HG02938 (cell line): ENCODE results near the gene AMBP.

Experiments used
- ATAC-seq: cut with Tn5 transposase; IDR thresholded peaks from one replicate; pipeline ENCODE4 v1.9.1; 2021; ENCODE audit warnings: mild to moderate bottlenecking, moderate library complexity; ENCODE audit not compliant: unreplicated experiment

AMBP gene

DNA sequence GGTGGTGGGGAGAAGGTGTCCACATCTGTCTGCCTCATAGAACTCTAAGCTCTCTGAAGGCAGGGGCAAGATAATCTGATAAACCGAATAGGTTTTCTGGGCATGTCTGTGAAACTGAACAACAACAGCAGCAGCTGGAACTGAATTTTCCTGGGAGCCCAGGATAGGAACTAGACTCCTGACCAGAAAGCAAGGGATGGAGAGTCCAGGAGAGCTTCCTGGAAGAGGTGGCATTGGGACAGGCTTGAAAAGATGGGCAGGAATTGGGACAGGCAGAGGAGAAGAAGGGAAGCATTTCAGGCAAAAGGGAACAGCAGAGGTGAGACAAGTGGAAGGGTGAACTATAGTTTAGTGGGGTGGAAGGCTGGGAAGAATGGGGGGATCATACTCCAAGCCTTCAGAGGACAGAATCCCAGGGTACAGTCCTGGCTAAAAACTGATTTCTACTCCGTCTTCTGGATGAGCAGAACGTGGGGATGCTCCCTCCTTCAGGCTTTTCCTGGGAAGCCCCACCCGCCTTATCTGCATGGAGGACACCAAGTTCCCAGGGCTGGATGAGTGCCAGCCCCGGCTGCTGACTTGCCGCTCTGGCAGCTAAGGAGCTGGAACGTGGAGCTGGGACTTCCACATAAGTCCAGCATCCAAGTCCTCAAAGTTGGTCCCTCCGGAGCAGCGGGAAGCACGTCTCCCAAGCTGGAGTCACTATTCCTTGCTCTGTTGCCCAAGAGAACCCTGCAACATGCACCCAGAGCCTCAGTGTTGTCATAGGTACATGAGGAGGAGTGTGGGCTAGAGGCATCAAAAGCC lies 34.9 kb upstream of the AMBP start:
- ATAC-seq: no peak

DNA sequence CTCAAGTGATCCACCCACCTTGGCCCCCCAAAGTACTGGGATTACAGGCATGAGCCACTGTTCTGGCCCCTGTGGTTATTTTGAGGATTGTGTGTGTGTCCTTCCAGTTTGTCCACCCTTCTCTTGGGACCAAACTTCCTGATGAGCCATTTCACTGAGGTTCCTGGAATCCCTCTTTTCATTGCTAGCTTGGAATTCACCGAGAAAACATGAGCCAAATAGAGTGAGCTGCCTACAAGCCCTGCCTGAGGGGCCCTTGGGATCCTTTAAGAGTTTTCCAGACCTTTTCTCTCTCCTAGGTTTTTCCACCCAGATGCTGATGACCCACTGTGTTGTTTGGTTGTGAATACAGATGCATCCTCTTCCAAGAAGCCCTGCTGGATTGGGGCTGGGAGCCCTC lies 34.2 kb upstream of the AMBP start:
- ATAC-seq: no peak

DNA sequence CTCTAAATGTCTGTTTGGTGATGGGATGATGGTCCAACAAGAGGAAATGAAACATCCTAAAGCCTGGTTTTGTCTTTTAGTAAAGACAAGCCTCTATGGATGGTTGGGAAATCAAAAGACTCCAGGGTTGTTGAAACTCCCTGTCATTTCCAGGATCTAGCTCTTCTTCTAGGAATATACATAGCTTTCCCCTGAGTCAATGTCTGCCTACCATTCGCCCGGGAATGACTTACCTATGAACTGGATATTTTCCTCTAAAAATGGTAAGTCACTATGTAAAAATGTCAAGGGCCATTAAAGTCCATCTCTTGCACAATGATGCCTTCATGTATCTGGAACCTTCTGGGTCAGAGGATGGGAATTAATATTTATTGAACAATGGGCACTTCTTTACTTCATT lies 32.1 kb upstream of the AMBP start:
- no peak for ATAC-seq

DNA sequence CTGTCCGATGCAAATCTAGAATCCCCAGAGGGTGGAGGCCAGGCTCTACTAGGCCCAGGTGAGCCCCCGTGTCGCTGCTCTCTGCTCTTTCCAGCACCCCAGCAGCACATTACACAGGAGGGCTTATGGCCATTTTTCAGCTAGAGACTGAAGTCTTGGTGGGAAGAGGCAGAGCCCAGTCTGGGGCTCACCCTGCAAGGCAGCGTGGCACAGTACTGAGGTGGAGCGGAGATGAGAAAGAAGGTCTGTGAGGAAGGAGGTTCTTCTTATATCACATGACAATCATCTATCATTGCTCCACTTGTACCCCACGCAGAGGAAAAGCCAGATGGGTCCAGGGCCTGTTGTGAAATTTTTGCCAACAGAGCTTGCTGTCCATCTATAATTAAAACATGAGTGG lies 31.0 kb upstream of the AMBP start:
- ATAC-seq: no peak

DNA sequence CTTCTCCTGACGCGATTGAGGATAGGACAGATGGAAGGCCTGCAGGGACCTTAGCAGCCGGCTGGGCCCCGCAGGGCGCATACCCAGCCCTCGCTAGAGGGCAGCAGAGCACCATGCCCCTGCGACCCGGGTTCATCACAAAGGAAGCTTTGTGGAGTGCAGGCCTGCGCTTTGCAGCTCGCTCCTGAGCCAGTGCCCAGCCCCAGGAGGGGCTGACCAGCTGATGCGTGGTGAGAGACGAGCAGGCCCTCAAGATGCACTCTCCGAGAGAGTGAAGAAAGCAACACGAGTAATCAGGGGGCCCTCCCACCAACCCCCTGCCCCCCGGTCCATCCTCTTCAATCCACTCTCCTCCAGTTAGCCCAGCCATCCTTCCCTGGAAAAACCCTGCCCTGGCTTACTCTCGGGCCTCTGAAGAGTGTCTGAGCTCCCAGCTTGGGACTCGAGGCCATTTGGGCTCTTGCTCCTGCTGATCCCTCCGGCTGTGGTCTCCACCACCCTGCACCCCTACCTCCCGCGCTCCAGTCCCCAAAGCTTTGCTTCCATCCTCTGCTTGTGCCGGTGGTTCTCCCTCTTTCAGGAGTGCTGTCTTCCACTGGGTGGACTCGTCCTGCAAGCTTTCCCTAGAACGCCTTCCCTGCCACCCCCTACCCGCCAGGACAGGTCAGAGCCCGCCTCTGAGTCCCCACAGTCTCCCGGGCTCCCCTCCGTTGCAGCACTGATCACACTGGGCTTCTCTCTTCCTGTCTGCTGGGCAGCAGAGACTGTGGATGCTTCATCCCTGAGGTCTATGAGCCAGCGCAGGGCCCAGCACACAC lies 30.1 kb upstream of the AMBP start:
- ATAC-seq: no peak

DNA sequence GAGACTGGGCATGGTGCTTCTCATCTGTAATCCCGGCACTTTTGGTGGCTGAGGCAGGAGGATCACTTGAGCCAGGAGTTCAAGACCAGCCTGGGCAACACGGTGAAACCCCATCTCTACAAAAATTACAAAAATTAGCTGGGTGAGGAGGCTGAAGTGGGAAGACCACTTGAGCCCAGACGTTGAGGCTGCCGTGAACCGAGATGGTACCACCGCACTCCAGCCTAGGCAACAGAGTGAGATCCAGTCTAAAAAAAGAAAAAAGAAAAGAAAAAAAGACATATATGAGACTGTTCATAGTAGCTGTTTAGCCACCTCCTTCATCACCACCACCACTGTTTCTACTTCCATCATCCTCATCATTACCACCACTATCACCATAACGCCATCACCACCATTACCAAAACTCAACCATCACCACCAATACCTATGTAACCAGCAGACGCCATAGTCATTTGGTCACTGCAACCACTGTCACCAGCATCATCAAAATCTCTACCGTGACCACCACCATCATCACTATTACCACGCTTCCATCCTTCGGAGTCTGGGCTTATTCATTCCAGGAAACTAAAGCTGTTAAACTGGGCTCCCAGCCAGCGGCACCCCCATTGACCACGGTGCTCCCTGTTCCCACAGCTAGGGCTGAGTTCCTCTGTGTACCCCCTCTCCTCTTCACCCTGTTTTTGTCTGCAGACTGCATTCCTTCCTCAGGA lies 29.3 kb upstream of the AMBP start:
- ATAC-seq: no peak

DNA sequence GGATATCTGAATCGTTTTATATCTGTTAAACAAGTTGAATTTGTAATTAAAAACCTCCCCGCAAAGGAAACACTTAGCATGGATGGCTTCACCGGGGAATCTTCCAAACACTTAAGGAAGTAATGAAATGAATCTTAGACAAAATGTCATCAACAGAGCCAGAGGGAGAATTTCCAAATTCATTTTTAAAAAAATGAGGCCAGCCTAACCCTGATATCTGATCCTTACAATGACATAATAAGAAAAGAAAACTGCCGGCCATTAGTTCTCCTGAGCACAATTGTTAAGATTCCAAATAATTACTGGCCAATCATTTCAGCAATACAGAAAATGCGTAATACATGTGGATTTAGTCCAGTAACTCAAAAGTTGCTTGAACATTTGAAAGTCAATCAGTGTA lies 27.1 kb upstream of the AMBP start:
- no peak for ATAC-seq

DNA sequence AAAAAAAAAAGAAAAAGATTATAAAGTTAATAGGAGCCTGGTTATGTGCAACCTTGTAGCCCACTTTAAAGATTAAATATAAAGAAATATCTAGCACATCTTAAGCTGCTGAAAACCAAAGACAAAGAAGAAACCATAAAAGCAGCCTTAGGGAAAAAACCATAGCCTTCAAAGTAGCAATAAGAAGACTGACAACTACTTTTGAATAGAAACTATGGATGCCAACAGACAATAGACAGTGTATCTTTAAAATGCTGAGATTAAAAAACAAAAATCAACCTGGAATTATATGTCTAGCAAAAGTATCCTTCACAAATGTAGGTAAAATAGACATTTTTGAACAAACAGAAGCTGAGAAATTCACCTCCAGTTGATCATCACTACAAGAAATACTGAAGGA lies 24.4 kb upstream of the AMBP start:
- ATAC-seq: no peak

DNA sequence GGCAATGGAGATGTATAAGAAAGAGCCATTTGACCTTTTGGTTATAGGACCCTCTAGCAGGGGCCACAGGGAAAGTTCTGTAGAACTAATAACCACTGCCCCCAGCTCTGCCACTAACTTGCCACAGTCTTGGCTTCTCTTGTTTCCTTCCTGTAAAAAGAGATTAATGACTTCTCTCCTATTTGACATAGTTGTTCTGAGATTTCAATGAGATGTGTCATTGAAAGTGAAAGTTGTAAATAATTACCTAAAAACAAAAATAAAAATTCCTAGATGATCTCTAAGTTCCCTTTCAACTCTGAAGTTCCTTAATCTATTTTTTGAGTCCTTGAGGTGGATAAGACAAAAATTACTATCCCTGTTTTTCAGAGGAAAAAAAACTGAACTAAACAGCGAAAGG lies 22.4 kb upstream of the AMBP start:
- no peak for ATAC-seq

DNA sequence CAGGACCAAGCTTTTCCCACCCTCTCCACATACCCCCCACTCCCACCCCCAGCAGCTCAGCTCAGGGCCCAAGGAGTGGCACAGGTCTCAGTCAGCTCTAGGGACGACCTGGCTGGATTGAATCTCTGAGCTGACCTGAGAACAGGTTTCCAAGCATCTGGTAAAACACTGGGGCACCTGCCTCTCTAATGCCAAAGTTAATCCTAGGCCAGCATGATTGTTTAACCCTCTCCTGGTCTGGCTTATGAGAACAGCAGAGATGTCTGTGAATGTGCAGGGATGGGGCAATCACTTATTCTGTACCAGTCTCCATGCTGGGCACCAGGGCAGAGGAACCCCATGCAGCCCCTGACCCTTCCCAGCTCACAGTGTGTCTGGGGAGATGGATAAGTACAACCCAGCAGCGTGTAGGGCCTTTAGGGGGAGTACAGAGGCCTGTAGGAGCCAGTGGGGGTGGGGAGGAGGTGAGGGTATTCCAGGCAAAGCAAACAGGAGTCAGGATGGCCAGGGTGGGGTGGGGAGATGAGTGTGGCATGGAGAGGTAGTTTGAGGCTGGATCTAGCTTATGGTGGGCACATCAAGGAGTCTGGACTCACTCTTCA lies 21.7 kb upstream of the AMBP start:
- no peak for ATAC-seq

DNA sequence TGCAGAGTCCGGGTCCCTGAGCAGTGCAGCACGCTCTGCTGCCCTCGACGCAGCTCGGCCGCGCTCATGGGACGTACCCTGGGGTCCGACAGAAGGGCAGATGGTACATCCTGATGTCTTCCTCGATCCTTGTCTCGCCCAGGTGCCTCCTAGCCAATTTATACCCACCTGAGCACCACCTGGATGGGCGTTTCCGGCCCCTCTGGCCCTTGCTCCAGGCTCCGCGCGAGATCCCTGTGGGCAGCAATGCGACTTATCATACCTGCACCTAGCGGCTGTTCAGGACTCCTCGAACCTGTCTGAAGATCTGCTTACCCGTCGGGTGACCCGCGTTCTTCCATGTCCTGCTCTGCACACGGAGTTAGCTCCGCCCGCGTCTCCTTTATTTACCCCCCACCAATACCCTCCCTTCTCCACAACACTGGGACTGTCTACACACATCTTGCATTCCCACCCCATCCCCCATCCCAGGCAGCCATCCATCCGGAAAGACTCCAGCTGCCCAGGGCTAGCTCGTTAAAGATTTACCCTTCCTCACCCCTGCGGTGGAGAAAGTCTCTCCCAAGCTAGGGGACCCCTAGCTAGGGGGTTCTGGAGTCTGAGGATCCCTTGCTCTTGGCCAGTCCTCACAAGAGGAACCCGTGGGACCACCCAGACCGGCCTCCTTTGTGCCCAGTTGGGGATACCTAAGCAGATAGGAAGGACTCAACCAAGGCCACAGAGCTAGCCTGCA lies 21.0 kb upstream of the AMBP start, which contains the start of gene KIF12:
Gene KIF12 (minus strand): TSS at position 357 of the 733 bp plus-strand sequence. CDS start 16 bp downstream, at position 341.
- no peak for ATAC-seq

DNA sequence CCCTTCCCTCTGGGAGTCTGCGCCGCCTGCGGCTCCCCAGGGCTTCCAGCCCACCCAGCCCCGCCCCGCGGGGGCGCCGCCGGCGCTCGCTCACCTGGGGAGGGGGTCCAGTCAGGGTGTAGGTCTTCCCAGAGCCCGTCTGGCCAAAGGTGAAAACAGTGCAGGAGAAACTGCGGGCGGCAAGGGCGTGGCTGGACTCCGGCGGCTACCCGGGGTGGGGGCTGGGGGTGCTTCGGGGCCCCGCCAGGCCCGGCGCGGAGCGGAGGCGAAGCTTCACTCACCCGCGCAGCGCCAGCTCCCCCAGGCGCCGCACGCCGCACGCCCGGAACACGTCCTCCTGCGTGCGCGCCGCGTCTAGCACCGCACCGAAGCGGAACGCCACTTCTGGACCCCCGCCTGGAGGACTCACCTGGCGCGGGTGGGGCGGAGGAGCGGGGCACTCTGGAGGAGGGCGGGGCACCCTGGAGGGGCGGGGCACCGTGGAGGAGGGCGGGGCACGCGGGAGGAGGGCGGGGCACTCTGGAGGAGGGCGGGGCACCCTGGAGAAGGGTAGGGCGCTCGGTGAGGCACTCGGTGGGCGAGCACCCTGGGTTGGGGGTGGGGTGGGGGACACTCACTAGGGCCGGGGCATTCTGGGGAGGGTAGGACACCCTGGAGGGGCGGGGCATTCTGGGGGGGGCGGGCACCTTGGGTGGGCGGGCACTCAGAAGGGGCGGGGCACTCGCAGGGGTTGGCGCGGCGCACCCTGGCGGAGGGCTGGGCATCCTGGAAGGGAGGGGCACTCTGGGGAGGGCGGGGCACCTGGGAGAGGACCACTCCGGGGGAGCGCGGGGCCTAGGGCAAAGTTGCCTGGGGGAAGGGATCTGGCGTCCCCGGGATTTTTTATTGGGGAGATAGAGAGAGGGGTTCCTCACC lies 20.2 kb upstream of the AMBP start:
- ATAC-seq: no peak

DNA sequence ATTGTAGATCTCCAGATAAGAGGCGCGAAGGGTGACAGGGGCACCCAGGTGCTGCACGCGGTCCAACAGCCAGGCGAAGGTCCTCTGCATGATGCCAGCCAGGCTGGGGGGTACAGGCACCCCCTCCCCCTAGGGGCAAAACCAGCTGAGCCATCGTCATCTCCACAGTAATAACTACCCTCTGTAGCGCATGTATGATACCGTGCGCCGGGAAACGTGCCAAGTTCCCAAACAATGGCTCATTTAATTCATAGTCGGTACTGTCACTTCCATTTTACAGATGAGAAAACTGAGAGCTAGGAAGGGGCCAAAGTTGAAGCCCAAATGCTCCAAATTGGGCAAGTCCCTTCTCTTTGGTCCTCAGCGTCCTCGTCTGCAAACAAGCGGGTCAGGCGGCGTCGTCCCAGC lies 19.5 kb upstream of the AMBP start:
- no peak for ATAC-seq

DNA sequence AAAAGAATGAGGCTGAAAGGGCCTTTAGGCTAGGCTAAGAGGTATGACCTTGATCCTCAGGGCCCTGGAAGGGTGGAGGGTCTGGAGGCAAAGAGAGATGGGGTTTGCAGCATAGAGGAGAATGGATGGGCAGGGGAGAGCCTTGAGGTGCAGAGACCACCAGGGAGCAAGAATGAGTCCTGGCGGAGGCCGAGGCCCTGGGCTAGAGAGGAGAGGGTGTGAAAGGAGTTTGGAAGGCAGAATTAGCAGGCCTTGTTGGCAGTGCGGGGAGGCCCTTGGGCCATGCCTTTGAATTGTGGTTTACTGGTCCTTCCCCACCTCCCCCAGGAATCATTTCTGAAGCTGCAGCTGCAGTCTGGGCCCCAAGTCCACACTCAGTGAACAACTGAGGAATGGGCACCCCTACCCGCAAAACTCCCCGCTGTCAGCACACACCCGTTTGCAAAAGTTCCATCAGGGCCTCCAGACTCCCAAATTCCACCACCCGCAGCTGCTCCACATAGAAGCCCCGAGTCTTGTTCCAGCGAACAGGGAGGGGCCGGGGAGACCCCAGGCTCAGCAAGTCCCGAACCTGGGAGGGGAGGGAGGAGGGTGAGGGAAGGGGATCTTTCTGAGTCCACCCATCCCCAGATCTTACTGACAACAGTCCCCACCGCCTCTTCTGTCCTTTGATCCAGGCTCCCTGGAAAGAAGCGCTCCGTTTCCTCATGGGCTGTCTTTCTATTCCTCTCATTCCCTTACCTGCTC lies 18.9 kb upstream of the AMBP start:
- ATAC-seq: no peak

DNA sequence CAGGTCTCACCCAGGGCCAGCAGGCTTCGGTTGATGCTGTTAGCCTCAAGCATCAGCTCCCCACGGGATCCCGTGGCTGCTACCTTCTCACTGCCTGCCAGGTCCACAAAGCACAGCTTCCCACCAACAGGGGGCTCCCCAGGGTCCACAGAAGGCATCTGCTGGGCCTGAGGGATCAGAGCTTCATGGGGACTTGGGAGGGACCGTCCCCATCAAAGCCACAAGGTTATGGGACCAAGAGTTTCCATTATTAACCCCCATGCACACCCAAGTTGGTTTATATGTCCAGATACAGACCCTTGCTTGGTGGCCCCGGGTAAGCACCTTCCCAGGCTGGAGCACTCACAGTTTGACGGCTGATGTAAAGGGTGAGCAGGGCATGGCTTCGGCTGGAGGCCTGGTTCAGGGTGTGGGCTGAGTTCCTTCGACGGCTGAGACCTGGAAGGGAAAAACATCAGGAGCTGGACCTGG lies 18.0 kb upstream of the AMBP start:
- no peak for ATAC-seq

DNA sequence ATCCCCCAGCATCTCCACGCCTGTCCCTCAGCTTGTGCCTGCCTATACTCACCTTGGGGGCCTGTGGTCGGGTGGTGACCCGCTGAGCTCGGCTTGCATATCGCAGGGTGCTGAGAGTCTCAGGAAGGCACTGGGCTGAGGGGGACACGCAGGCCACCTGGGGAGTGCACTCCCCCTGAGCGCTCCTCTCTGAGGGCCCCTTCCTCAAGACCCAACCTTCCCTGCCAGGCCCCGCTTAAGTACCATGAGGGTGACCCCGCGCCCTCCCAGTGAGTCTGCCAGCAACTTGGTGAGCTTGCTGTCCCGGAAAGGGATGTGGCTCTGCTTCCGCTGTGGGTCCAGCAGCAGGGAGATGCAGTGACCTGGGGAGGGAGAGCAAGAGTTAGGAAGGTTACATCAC lies 16.9 kb upstream of the AMBP start:
- ATAC-seq: no peak

DNA sequence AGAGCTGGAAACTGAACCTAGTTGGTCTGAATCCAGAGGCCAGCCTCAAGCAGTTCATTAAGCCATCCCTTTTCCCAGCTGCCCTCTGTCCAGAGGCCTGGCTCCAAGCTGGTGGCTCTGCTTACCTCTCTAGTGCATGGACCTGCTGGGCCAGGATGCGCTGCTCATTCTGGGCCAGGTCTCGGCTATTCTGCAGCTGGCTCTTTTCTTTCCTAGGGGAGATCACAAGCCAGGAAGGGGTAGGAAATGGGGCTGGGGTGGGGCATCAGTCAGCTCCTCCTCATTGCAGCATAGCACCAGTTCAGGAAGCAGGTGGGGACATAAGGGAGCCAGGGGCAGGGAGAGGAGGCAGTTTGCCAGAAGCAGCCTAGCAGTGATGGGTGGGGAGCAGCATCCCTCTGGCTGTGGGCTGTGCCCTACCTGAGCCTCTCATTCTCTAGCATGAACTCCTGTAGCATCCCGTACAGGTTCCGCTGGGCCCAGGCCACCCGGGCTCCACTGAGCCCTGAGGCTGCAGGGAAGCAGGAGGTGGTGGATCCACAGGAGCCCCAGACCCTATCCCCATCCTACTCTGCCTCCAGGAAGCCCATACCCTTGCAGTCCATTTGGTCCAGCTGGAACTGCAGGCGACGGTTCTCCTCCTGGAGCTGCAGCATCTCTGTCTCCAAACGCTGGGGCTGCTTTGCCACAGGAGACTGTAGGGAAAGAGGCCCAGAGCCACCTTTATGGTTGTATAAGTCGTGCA lies 15.8 kb upstream of the AMBP start:
- no peak for ATAC-seq

DNA sequence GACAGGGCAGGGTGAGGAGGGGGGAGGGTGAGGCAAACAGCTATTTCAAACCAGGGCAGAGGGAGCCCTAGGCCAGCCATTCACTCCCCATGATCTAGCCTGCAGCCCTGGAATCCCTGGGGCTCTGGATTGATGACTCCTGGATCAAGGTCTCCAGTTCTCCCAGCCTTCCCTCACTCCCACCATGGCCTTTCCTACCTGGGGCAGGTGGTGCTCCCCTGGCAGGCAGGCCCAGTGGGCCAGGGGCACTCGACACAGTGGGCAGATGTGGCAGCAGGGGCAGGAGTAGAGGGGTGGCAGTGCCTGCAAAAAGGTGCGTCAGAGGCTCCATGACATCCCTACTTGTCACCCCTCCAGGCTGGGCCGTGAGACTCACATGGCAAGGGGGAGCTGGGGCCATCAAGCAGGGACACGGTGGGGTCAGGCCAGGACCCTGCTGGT lies 15.0 kb upstream of the AMBP start:
- ATAC-seq: no peak
